NCI-H2029 (cell line): ENCODE results near the gene GPR42.
"Not testable (repeated sequence)": the region's sequence is repeated elsewhere in the genome, so short reads cannot be mapped to it uniquely, and the experiment has no call there.

ENCODE experiments used
- DNase-seq: peaks from one replicate; lab custom pipeline; 2025; lab: John Stamatoyannopoulos, UW

GPR42 gene

DNA sequence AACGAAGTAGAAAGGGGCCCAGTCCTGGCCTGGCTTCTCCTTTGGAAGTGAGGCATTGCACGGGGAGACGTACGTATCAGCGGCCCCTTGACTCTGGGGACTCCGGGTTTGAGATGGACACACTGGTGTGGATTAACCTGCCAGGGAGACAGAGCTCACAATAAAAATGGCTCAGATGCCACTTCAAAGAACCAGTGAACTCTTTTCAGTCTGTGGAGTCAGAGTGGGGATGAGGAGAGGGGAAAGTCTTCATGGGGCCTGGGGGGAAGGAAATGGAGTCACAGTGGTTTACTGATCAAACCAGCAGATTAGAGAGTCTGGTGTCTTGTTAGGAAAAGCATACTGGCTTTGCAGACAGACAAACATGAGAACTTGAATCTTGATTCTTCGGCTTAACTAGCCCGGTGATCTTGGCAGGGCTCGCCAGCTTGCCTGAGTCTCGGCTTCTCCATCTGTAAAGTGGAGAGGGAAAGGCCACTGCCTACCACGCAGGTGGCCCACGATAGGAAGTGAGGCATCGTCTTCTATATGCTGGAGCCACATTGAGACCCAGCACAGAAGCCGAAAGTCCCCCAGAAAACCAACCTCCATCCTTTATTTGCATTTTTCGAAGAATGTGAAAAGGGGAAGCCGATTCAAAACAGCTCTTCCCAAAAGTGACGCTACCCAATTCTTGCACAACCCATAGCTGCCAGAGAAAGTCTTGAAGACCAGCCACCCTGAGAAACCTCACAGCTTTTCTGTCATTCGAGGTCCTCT lies 23.5 kb upstream of the GPR42 start, which contains the start of gene FFAR1:
Gene FFAR1, plus strand, starts transcription at position 732 of the 759 bp plus-strand sequence. CDS start 3,650 bp downstream, outside the sequence.
- DNase-seq = no peak

- DNase-seq = no peak
Measured at GRCh38 chr19:35347930-35348298, 23.0 kb upstream of the GPR42 start.

GRCh38 chr19:35348911-35349611 lies 21.8 kb upstream of the GPR42 start:
- no peak for DNase-seq

- no peak for DNase-seq
Measured at GRCh38 chr19:35349614-35350521, 21.0 kb upstream of the GPR42 start.

GRCh38 chr19:35350591-35350990 lies 20.3 kb upstream of the GPR42 start:
- no peak for DNase-seq

DNA sequence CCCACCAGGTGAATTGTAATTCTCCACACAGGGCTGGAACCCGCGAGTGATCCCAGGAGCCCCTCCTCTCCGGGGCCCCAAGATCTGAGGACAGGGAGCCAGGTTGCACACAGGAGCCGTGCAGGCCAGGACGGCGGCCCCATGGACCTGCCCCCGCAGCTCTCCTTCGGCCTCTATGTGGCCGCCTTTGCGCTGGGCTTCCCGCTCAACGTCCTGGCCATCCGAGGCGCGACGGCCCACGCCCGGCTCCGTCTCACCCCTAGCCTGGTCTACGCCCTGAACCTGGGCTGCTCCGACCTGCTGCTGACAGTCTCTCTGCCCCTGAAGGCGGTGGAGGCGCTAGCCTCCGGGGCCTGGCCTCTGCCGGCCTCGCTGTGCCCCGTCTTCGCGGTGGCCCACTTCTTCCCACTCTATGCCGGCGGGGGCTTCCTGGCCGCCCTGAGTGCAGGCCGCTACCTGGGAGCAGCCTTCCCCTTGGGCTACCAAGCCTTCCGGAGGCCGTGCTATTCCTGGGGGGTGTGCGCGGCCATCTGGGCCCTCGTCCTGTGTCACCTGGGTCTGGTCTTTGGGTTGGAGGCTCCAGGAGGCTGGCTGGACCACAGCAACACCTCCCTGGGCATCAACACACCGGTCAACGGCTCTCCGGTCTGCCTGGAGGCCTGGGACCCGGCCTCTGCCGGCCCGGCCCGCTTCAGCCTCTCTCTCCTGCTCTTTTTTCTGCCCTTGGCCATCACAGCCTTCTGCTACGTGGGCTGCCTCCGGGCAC lies 19.3 kb upstream of the GPR42 start:
- DNase-seq = no peak

DNA sequence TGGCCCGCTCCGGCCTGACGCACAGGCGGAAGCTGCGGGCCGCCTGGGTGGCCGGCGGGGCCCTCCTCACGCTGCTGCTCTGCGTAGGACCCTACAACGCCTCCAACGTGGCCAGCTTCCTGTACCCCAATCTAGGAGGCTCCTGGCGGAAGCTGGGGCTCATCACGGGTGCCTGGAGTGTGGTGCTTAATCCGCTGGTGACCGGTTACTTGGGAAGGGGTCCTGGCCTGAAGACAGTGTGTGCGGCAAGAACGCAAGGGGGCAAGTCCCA lies 18.8 kb upstream of the GPR42 start:
- DNase-seq = no peak

DNA sequence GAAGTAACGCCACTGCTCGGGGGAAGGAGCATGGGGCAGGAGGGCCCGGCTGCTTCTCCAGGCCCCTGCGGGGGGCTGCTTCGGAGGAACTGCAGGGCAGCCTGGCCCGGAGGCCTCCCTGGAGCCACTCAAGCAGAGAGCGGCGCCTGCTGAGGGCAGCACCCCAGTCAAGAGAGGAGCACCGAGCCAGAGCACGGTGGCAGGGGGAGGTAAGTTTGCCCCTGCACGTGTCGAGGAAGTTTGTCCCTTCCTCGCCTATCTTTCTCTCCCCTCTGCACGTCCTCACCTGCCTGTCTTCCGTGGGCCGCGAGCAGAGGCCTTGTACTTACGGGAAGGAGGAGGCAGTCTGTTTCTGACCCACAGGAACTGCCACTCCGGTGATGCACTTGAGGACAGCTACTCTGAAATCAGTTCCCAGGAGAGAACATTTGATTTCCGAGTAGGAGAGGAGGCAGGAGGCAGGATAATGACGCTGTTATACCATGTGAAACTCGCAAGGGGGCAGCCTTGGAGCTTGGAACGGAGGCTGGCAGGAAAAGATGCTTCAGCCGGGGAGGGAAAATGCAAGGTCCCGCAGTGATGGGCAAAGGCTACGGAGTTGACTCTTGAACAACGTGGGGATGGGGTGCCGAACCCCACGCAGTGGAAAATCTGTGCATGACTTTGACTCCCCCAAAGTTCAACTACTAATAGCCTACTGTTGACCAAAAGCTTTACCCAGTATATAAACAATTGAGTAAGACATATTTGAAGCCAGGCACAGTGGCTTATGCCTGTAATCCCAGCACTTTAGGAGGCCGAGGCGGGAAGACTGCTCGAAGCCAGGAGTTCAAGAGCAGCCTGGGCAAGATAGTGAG lies 18.2 kb upstream of the GPR42 start:
- DNase-seq = peak; percentile 68

GRCh38 chr19:35353635-35354034 lies 17.2 kb upstream of the GPR42 start:
- DNase-seq = no peak

- DNase-seq = no peak
Measured at GRCh38 chr19:35354898-35355297, 16.0 kb upstream of the GPR42 start.

- DNase-seq = no peak
Measured at GRCh38 chr19:35355791-35356460, 14.9 kb upstream of the GPR42 start.

DNA sequence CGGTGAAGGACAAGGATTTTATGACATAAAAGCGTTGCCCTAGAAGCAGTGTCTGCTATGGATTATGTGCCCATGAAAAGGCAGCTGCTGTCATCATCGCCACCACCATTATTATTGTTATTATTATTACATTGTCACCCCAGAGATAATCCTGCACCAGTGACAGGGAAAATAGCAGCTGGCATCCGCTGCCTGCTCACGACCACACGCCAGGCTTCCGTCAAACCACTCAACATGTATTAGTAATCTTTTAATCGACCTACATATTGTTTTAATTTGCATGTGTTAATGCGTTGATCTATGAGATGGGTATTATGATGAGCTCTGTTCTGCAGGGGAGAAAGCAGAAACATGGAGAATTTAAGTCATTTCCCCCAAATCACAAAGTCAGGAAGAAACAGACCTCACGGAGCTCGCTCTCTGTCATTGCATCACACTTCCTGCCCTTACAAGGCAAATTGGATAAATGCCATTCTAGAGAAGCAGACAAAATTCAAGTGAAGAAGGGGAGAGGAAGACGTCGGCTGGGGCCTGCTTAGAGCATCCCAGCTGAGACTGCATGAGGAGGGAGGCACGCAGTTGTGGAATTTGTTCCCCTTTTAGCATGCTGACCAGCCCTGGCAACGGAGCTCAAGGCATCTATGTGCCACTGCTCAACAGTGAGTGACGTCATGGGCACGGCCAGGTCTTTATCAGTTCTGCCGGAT lies 12.8 kb upstream of the GPR42 start, which contains the start of gene FFAR3:
Gene FFAR3, plus strand, starts transcription at position 594 of the 707 bp plus-strand sequence. CDS start 431 bp downstream, outside the sequence.
- DNase-seq = no peak

- DNase-seq = not testable (repeated sequence)
Measured at GRCh38 chr19:35358834-35359233, 12.0 kb upstream of the GPR42 start.

DNA sequence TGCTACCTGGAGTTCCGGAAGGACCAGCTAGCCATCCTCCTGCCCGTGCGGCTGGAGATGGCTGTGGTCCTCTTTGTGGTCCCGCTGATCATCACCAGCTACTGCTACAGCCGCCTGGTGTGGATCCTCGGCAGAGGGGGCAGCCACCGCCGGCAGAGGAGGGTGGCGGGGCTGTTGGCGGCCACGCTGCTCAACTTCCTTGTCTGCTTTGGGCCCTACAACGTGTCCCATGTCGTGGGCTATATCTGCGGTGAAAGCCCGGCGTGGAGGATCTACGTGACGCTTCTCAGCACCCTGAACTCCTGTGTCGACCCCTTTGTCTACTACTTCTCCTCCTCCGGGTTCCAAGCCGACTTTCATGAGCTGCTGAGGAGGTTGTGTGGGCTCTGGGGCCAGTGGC lies 11.5 kb upstream of the GPR42 start:
- not testable (repeated sequence) for DNase-seq

- not testable (repeated sequence) for DNase-seq
Measured at GRCh38 chr19:35360081-35360480, 10.8 kb upstream of the GPR42 start.

DNA sequence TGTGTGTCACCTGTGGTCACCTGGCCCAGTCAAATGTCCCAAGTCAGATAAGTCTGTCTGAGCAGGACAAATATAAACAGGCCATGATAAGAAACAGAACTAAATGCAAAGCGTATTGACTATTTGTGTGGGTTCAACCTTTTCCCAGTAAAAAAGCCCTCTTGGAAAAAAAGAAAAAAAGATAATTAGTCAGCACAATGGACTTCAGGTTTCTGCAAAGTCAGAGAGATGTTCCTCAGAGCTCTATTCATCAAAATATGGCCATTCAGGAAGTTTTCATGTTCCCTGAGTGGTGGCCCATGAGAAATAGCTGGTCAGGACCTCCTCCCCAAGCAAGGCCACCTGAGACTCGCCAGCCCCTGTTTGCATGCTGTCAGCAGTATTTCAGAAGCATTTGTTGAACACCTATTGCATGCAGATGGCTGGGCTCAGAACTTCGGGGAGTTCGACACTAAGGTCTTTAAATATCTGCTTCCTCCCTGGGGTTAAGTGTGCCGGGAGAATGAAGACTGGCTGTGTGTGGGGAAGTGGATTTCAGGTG lies 9.9 kb upstream of the GPR42 start:
- no peak for DNase-seq

DNA sequence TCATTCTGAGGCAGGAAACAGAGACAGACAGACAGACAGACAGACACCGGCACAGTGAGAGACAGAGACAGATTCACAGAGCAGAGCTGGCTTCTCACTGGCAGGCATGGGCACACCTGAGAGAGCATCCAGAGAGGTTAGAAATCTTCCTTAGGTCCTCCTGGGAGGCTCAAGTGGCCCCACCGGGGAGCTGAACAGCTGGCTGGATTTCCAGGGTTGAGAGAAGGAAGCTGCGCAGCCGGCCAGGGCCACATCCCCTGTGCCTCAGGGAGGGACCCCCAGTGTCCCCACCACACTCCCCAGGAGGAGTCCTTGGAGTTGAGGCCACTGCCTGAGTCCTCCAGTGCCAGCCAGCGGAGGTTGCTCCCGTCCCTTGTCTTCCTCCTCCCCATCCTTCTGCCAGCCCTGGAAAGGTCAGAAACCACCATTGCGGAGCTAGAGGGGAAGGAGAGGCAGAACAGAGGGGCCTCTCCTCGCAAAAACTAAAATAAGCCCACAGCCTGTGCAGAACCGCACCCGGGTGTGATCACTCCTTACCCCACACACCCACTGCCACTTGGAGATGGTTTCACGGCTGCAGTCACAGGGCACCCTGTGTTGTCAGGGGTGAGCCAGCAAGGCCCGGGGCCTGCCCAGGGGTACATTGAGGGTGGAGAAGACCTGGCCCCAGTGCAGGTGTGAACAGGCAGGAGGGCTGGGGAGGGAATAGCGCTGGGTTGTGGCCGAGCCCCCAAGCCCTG lies 8.4 kb upstream of the GPR42 start:
- no peak for DNase-seq

- DNase-seq = no peak
Measured at GRCh38 chr19:35363001-35363590, 7.8 kb upstream of the GPR42 start.
